GM23338 (cell line): ENCODE data around the gene ZNF80. TPM values are rescaled to one million over a fixed set of nuclear protein-coding genes. Genes with fewer than 3 reads are reported as not detected.

Source experiments
- ATAC-seq: fragments of 200-7000 bp; cut with Tn5 transposase; 3 replicates; pipeline ENCODE4 v1.9.1; 2020
- DNase-seq: peaks from one replicate; pipeline ENCODE4 v3.0.0-alpha.2; 2015; ENCODE audit warnings: low spot score
- H2AFZ ChIP-seq: fragments of 200-600 bp; sonication (generic); 2 replicates; pipeline ENCODE4 v1.8.0; 2016; ENCODE audit warnings: antibody characterized with exemption, mild to moderate bottlenecking, moderate library complexity
- H3F3A ChIP-seq: fragments of 200-600 bp; sonication (generic); replicated peaks from 2 replicates; pipeline ENCODE4 v1.8.0; 2017; ENCODE audit warnings: antibody characterized with exemption, mixed run types, low read depth
- H3K27ac ChIP-seq: fragments of 200-600 bp; sonication (generic); 2 replicates; pipeline ENCODE4 v1.6.1; 2016; ENCODE audit warnings: low read depth
- H3K27me3 ChIP-seq: fragments of 200-600 bp; sonication (generic); 2 replicates; pipeline ENCODE4 v1.8.0; 2016; ENCODE audit warnings: mild to moderate bottlenecking, mixed run types, moderate library complexity; ENCODE audit not compliant: insufficient read depth
- H3K36me3 ChIP-seq: fragments of 200-600 bp; sonication (generic); 2 replicates; pipeline ENCODE4 v1.8.0; 2016; ENCODE audit warnings: mild to moderate bottlenecking; ENCODE audit not compliant: insufficient read depth
- H3K4me1 ChIP-seq: fragments of 200-600 bp; sonication (generic); 2 replicates; pipeline ENCODE4 v1.8.0; 2016; ENCODE audit warnings: mild to moderate bottlenecking, moderate library complexity; ENCODE audit not compliant: insufficient read depth
- H3K4me2 ChIP-seq: fragments of 200-600 bp; sonication (generic); 2 replicates; pipeline ENCODE4 v1.7.1; 2017; ENCODE audit warnings: mixed run types
- H3K4me3 ChIP-seq: fragments of 200-600 bp; sonication (generic); 2 replicates; pipeline ENCODE4 v1.6.1; 2016; ENCODE audit warnings: mixed run types
- H3K79me2 ChIP-seq: fragments of 200-600 bp; sonication (generic); replicated peaks from 2 replicates; pipeline ENCODE4 v1.8.0; 2017; ENCODE audit warnings: mild to moderate bottlenecking; ENCODE audit not compliant: insufficient read depth
- H3K9me2 ChIP-seq: fragments of 200-600 bp; sonication (generic); 2 replicates; pipeline ENCODE4 v1.8.0; 2017; ENCODE audit not compliant: insufficient read depth
- H4K20me1 ChIP-seq: fragments of 200-600 bp; sonication (generic); replicated peaks from 2 replicates; pipeline ENCODE4 v1.8.0; 2017; ENCODE audit warnings: mild to moderate bottlenecking; ENCODE audit not compliant: insufficient read depth
- H3K27ac Mint-ChIP-seq: 2 replicates; pipeline ENCODE4 v1.8.0; 2020; ENCODE audit warnings: inconsistent platforms, mild to moderate bottlenecking, moderate library complexity, mixed read lengths
- H3K27me3 Mint-ChIP-seq: 3 replicates; pipeline ENCODE4 v1.8.0; 2022; ENCODE audit warnings: low read depth, mild to moderate bottlenecking, moderate library complexity, mixed read lengths, inconsistent platforms; ENCODE audit not compliant: insufficient read depth, poor library complexity
- H3K36me3 Mint-ChIP-seq: 3 replicates; pipeline ENCODE4 v1.8.0; 2021; ENCODE audit warnings: low read depth, mild to moderate bottlenecking, inconsistent platforms, moderate library complexity, mixed read lengths
- H3K4me1 Mint-ChIP-seq: 3 replicates; pipeline ENCODE4 v1.8.0; 2020; ENCODE audit warnings: mild to moderate bottlenecking, inconsistent platforms, mixed read lengths
- H3K4me3 Mint-ChIP-seq: 3 replicates; pipeline ENCODE4 v1.8.0; 2021; ENCODE audit warnings: moderate library complexity, mild to moderate bottlenecking, inconsistent platforms, mixed read lengths
- H3K9me3 Mint-ChIP-seq: 3 replicates; pipeline ENCODE4 v1.8.0; 2020; ENCODE audit warnings: moderate library complexity, mild to moderate bottlenecking, inconsistent platforms, mixed read lengths
- CREB1 ChIP-seq: fragments of 250-450 bp; sonication (Bioruptor Pico); IDR thresholded peaks from 2 replicates; pipeline ENCODE4 v1.5.0; 2020; ENCODE audit warnings: low read depth, mild to moderate bottlenecking, moderate library complexity
- CTCF ChIP-seq, 2 experiments: fragments of 200-600 bp in 1 of 2; sonication (generic) in 1 of 2; conservative IDR thresholded peaks; 2 replicates each; pipeline versions ENCODE4 v1.5.1 to v1.6.1; 2016 to 2017; ENCODE audit warnings: antibody characterized with exemption in 2 of 2, low read depth in 2 of 2, mild to moderate bottlenecking in 2 of 2, moderate library complexity in 1 of 2
- ETS1 ChIP-seq: IDR thresholded peaks from 2 replicates; pipeline ENCODE4 v1.6.1; 2016; ENCODE audit warnings: antibody characterized with exemption
- EZH2 ChIP-seq: fragments of 200-600 bp; sonication (generic); IDR thresholded peaks from one replicate; pipeline ENCODE4 v1.8.0; 2017; ENCODE audit warnings: antibody characterized with exemption, mild to moderate bottlenecking, low read depth; ENCODE audit not compliant: unreplicated experiment
- EZH2phosphoT487 ChIP-seq: fragments of 200-600 bp; sonication (generic); IDR thresholded peaks from one replicate; pipeline ENCODE4 v1.8.1; 2018; ENCODE audit warnings: antibody characterized with exemption; ENCODE audit not compliant: unreplicated experiment
- JUNB ChIP-seq: IDR thresholded peaks from one replicate; pipeline ENCODE4 v1.6.1; 2016; ENCODE audit warnings: antibody characterized with exemption; ENCODE audit not compliant: unreplicated experiment
- NANOG ChIP-seq: IDR thresholded peaks from 2 replicates; pipeline ENCODE4 v1.6.1; 2016; ENCODE audit warnings: antibody characterized with exemption, borderline replicate concordance
- POLR2AphosphoS5 ChIP-seq: IDR thresholded peaks from 2 replicates; pipeline ENCODE4 v1.6.1; 2016; ENCODE audit warnings: antibody characterized with exemption, low read depth
- REST ChIP-seq: IDR thresholded peaks from one replicate; pipeline ENCODE4 v1.6.1; 2018; ENCODE audit warnings: antibody characterized with exemption; ENCODE audit not compliant: unreplicated experiment
- STAT1 ChIP-seq: IDR thresholded peaks from one replicate; pipeline ENCODE4 v1.6.1; 2016; ENCODE audit warnings: antibody characterized with exemption; ENCODE audit not compliant: unreplicated experiment
- ZNF114 ChIP-seq: fragments of 250-450 bp; sonication (Bioruptor Pico); IDR thresholded peaks from 2 replicates; pipeline ENCODE4 v1.5.0; 2020; ENCODE audit warnings: mild to moderate bottlenecking, moderate library complexity
- ZNF331 ChIP-seq: fragments of 250-450 bp; sonication (Bioruptor Pico); IDR thresholded peaks from 2 replicates; pipeline ENCODE4 v1.5.0; 2020; ENCODE audit warnings: low read depth, mild to moderate bottlenecking, moderate library complexity
- ZNF462 ChIP-seq: fragments of 250-450 bp; sonication (Bioruptor Pico); IDR thresholded peaks from 2 replicates; pipeline ENCODE4 v1.5.0; 2020; ENCODE audit warnings: mild to moderate bottlenecking, moderate library complexity
- polyA plus RNA-seq: library from polyadenylated mRNA; unstranded; fragments of >200 nt; fragmentation: Nextera tagmentation; extraction: Ambion mirVana; gene quantifications from 2 replicates; pipeline ENCODE4 v1.2.1, GENCODE V29; 2016
- total RNA-seq: library from RNA; depleted of rRNA; stranded (reverse); fragments of >200 nt; shearing (Covaris generic); gene quantifications from 2 replicates; pipeline ENCODE4 v1.2.3, GENCODE V29; 2014

Gene ZNF80
- total and polyA plus RNA-seq, 2 experiments from 2014 or later, result not detected

- TF ChIP-seq ZNF331 (CRISPR knock-in tag) (no peak), EZH2phosphoT487 (no peak), STAT1 (no peak), ZNF462 (CRISPR knock-in tag) (no peak), POLR2AphosphoS5 (no peak), ETS1 (no peak), JUNB (no peak), REST (no peak), CTCF (conservative IDR thresholded peaks at IDR 0.05; ENCODE audit: low read depth in 2 of 2) (no peak), EZH2 (no peak), ZNF114 (CRISPR knock-in tag) (no peak), NANOG (no peak), CREB1 (CRISPR knock-in tag) (no peak)
- no peaks in the 10 kb centered on the region for H3K4me1 ChIP-seq
- H3K9me3 Mint-ChIP-seq, result peaks cover 22% of the 10 kb centered on the region
- H4K20me1 ChIP-seq, result no peaks in the 10 kb centered on the region
- peaks cover 6% of the 10 kb centered on the region; the same call in 1 of the 2 replicates for H3K36me3 ChIP-seq
- H3K79me2 ChIP-seq, result no peaks in the 10 kb centered on the region
- peaks cover 4% of the 10 kb centered on the region; the same call in 2 of the 3 replicates for H3K4me1 Mint-ChIP-seq
- H3K4me3 ChIP-seq, result no peak overlapping the region
- peaks cover 19% of the 10 kb centered on the region for H3K36me3 Mint-ChIP-seq
- peaks cover 1% of the 10 kb centered on the region for H3K27me3 Mint-ChIP-seq
- no peaks in the 10 kb centered on the region for H3F3A ChIP-seq
- H3K9me2 ChIP-seq, result peaks cover 3% of the 10 kb centered on the region; the same call in 1 of the 2 replicates
- no peaks in the 10 kb centered on the region for H3K27me3 ChIP-seq
- H3K27ac ChIP-seq, result no peak overlapping the region
- H2AFZ ChIP-seq, result no peak overlapping the region
- no peak overlapping the region for H3K27ac Mint-ChIP-seq
- no peak overlapping the region for H3K4me2 ChIP-seq
- DNase-seq (no peak), ATAC-seq (no peak)
- no peak overlapping the region for H3K4me3 Mint-ChIP-seq
These were observed 11.1 kb downstream of the ZNF80 start for GRCh38 chr3:114226313-114226712.
